Duodenal mucosa (tissue), 2 donors: ENCODE data around the gene CPVL.

Experiments used
- H3K27ac ChIP-seq: one replicate; pipeline ENCODE4 v1.7.0; 2013; ENCODE audit warnings: low read depth, low read length
- H3K27me3 ChIP-seq, 2 donors: one replicate each; pipeline ENCODE4 v1.7.0; 2013; ENCODE audit warnings: low read length in 2 of 2, control low read depth in 1 of 2; ENCODE audit not compliant: insufficient read depth in 2 of 2, control insufficient read depth in 1 of 2
- H3K36me3 ChIP-seq, 2 donors: one replicate each; pipeline ENCODE4 v1.7.0; 2013; ENCODE audit warnings: low read length in 2 of 2, control low read depth in 1 of 2; ENCODE audit not compliant: insufficient read depth in 2 of 2, control insufficient read depth in 1 of 2
- H3K4me1 ChIP-seq, 2 donors: one replicate each; pipeline ENCODE4 v1.7.0; 2013; ENCODE audit warnings: low read length in 2 of 2, control low read depth in 1 of 2; ENCODE audit not compliant: insufficient read depth in 2 of 2, control insufficient read depth in 1 of 2
- H3K4me3 ChIP-seq, 2 donors: one replicate each; pipeline ENCODE4 v1.7.0; 2013; ENCODE audit warnings: low read length in 2 of 2, low read depth in 1 of 2
- H3K9ac ChIP-seq, 2 donors: one replicate each; pipeline ENCODE4 v1.7.0; 2013; ENCODE audit warnings: low read length in 2 of 2, low read depth in 1 of 2
- H3K9me3 ChIP-seq, 2 donors: one replicate each; pipeline ENCODE4 v1.7.0; 2013; ENCODE audit warnings: low read length in 2 of 2, control low read depth in 1 of 2; ENCODE audit not compliant: control insufficient read depth in 1 of 2

Gene CPVL

GRCh38 chr7:29184599-29184998 lies 38.3 kb upstream of the CPVL start:
- peaks cover 0 to 3% of the 10 kb centered on the region in 2 donors for H3K4me1 ChIP-seq
- no peak overlapping the region for H3K27ac ChIP-seq
- no peak overlapping the region for H3K4me3 ChIP-seq
- no peaks in the 10 kb centered on the region for H3K9me3 ChIP-seq
- no peaks in the 10 kb centered on the region for H3K36me3 ChIP-seq
- H3K9ac ChIP-seq: no peak overlapping the region
- no peaks in the 10 kb centered on the region for H3K27me3 ChIP-seq

- H3K36me3 ChIP-seq: no peaks in the 10 kb centered on the region
- no peaks in the 10 kb centered on the region for H3K9me3 ChIP-seq
- no peak overlapping the region for H3K4me3 ChIP-seq
- H3K4me1 ChIP-seq: no peaks in the 10 kb centered on the region
- H3K27me3 ChIP-seq: no peaks in the 10 kb centered on the region
- H3K9ac ChIP-seq: no peak overlapping the region
- no peak overlapping the region for H3K27ac ChIP-seq
Observed at GRCh38 chr7:29179115-29179514, 32.8 kb upstream of the CPVL start.

- Histone ChIP-seq H3K9me3 (no peaks in the 10 kb centered on the region), H3K27me3 (no peaks in the 10 kb centered on the region), H3K4me1 (no peaks in the 10 kb centered on the region), H3K27ac (no peak overlapping the region), H3K36me3 (no peaks in the 10 kb centered on the region), H3K9ac (no peak overlapping the region), H3K4me3 (no peak overlapping the region)
Observed at GRCh38 chr7:29177963-29178600, 31.7 kb upstream of the CPVL start.

GRCh38 chr7:29173458-29173857 lies 27.1 kb upstream of the CPVL start:
- Histone ChIP-seq H3K27ac (no peak overlapping the region), H3K9ac (no peak overlapping the region), H3K4me3 (no peak overlapping the region), H3K27me3 (no peaks in the 10 kb centered on the region), H3K9me3 (no peaks in the 10 kb centered on the region), H3K4me1 (no peaks in the 10 kb centered on the region), H3K36me3 (no peaks in the 10 kb centered on the region)

- Histone ChIP-seq H3K9ac (no peak overlapping the region), H3K27ac (no peak overlapping the region), H3K9me3 (peaks cover 0 to 4% of the 10 kb centered on the region in 2 donors), H3K4me1 (no peaks in the 10 kb centered on the region), H3K4me3 (no peak overlapping the region), H3K27me3 (no peaks in the 10 kb centered on the region), H3K36me3 (no peaks in the 10 kb centered on the region)
Observed at GRCh38 chr7:29170781-29171180, 24.4 kb upstream of the CPVL start.

- no peak overlapping the region for H3K4me3 ChIP-seq
- no peaks in the 10 kb centered on the region for H3K27me3 ChIP-seq
- no peaks in the 10 kb centered on the region for H3K36me3 ChIP-seq
- no peaks in the 10 kb centered on the region for H3K4me1 ChIP-seq
- no peak overlapping the region for H3K27ac ChIP-seq
- H3K9ac ChIP-seq: no peak overlapping the region
- peaks cover 0 to 4% of the 10 kb centered on the region in 2 donors for H3K9me3 ChIP-seq
Observed at GRCh38 chr7:29167721-29168120, 21.4 kb upstream of the CPVL start.

- Histone ChIP-seq H3K36me3 (no peaks in the 10 kb centered on the region), H3K27me3 (no peaks in the 10 kb centered on the region), H3K27ac (no peak overlapping the region), H3K9ac (no peak overlapping the region), H3K9me3 (peaks cover 0 to 4% of the 10 kb centered on the region in 2 donors), H3K4me3 (no peak overlapping the region), H3K4me1 (no peaks in the 10 kb centered on the region)
Observed at GRCh38 chr7:29163854-29164253, 17.5 kb upstream of the CPVL start.

- no peaks in the 10 kb centered on the region for H3K27me3 ChIP-seq
- H3K9ac ChIP-seq: no peak overlapping the region
- no peak overlapping the region for H3K4me3 ChIP-seq
- no peaks in the 10 kb centered on the region for H3K36me3 ChIP-seq
- peaks cover 0 to 4% of the 10 kb centered on the region in 2 donors for H3K9me3 ChIP-seq
- H3K27ac ChIP-seq: no peak overlapping the region
- H3K4me1 ChIP-seq: no peaks in the 10 kb centered on the region
Observed at GRCh38 chr7:29162577-29162976, 16.2 kb upstream of the CPVL start.

- Histone ChIP-seq H3K27ac (no peak overlapping the region), H3K9me3 (peaks cover 0 to 4% of the 10 kb centered on the region in 2 donors), H3K9ac (no peak overlapping the region), H3K4me3 (no peak overlapping the region), H3K27me3 (no peaks in the 10 kb centered on the region), H3K4me1 (no peaks in the 10 kb centered on the region), H3K36me3 (no peaks in the 10 kb centered on the region)
Observed at GRCh38 chr7:29161231-29161630, 14.9 kb upstream of the CPVL start.

- H3K4me1 ChIP-seq: no peaks in the 10 kb centered on the region
- H3K27ac ChIP-seq: no peak overlapping the region
- H3K9me3 ChIP-seq: no peaks in the 10 kb centered on the region
- H3K27me3 ChIP-seq: no peaks in the 10 kb centered on the region
- H3K4me3 ChIP-seq: no peak overlapping the region
- H3K36me3 ChIP-seq: no peaks in the 10 kb centered on the region
- H3K9ac ChIP-seq: no peak overlapping the region
Observed at GRCh38 chr7:29160080-29160479, 13.7 kb upstream of the CPVL start.
